Measurements from ENCODE around the gene ASXL2. TPM values are rescaled to one million over a fixed set of nuclear protein-coding genes. Genes with fewer than 3 reads are reported as not detected.

ASXL2 gene
- total and polyA plus RNA-seq, 7 donors, result 2.3 to 19.4 (median 17.5) TPM

DNA sequence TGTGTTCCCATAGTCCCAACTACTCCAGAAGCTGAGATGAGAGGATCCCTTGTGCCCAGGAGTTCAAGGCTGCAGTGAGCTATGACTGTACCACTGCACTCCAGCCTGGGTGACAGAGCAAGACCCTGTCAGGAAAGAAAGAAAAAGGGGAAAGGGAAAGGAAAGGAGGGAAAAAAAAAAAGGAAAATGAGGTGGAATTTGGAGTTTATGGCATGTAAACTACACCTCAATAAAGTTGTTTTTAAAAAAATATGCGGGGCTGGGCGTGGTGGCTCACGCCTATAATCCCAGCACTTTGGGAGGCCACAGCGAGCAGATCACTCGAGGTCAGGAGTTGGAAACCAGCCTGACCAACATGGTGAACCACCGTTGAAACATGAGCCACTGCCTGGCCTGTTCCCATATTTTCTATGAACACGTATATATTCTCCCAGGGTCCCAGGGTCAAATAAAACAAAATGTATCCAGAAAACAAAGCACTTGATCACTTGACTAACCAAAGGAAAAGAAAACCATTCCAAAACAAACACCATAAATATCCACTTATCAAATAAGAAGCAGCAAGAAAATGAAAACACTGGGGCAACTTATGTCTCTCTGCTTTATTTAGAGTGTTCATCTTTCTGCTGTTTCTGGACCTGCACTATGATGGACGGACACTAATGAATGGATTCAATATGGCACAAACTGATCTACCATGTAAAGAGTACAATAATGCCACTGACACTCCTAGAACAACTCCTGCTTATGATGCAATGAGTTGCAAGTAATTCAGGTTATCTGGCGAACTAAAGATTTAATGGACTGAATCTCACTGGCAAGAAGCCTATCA is 56.8 kb downstream of the ASXL2 start:
- Histone ChIP-seq H3K36me3 (ENCODE audit: insufficient read depth in 1 of 2, low read depth in 1 of 2) (no peaks in the 10 kb centered on the region), H3K9me3 (no peaks in the 10 kb centered on the region), H3K4me3 (no peak overlapping the region), H3K27ac (no peak overlapping the region), H3K4me1 (peaks cover 2% of the 10 kb centered on the region), H3K27me3 (ENCODE audit: insufficient read depth in 3 of 3, low read length in 2 of 3) (no peaks in the 10 kb centered on the region)
- ATAC-seq, result no peak
- intact Hi-C loops (cut with DNase I), result no loop called here
- TF ChIP-seq, protein P1, sequence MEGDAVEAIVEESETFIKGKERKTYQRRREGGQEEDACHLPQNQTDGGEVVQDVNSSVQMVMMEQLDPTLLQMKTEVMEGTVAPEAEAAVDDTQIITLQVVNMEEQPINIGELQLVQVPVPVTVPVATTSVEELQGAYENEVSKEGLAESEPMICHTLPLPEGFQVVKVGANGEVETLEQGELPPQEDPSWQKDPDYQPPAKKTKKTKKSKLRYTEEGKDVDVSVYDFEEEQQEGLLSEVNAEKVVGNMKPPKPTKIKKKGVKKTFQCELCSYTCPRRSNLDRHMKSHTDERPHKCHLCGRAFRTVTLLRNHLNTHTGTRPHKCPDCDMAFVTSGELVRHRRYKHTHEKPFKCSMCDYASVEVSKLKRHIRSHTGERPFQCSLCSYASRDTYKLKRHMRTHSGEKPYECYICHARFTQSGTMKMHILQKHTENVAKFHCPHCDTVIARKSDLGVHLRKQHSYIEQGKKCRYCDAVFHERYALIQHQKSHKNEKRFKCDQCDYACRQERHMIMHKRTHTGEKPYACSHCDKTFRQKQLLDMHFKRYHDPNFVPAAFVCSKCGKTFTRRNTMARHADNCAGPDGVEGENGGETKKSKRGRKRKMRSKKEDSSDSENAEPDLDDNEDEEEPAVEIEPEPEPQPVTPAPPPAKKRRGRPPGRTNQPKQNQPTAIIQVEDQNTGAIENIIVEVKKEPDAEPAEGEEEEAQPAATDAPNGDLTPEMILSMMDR (IDR thresholded peaks at IDR 0.05), result no peak
- 81 to 86% (median 84%) methylated on average over 9 of the region's 9 CpGs for WGBS, 3 donors
- no peak for DNase-seq

GRCh38 chr2:25819597-25820039 is 58.7 kb downstream of the ASXL2 start:
- ATAC-seq (no peak), DNase-seq (no peak)
- Histone ChIP-seq H3K36me3 (ENCODE audit: insufficient read depth in 1 of 2, low read depth in 1 of 2) (no peaks in the 10 kb centered on the region), H3K9me3 (no peaks in the 10 kb centered on the region), H3K4me1 (no peaks in the 10 kb centered on the region), H3K27me3 (ENCODE audit: insufficient read depth in 3 of 3, low read length in 2 of 3) (no peaks in the 10 kb centered on the region), H3K4me3 (no peak overlapping the region), H3K27ac (no peak overlapping the region)
- intact Hi-C loops (cut with DNase I), result no loop called here
- TF ChIP-seq, protein P1 (IDR thresholded peaks at IDR 0.05), result no peak

GRCh38 chr2:25817630-25818029 is 60.7 kb downstream of the ASXL2 start:
- TF ChIP-seq, protein P1 (IDR thresholded peaks at IDR 0.05), result no peak
- ATAC-seq, result no peak
- intact Hi-C loops (cut with DNase I), result no loop called here
- H3K9me3 ChIP-seq, result no peaks in the 10 kb centered on the region
- H3K4me3 ChIP-seq, result no peak overlapping the region
- H3K27me3 ChIP-seq (ENCODE audit: insufficient read depth in 3 of 3, low read length in 2 of 3), result no peaks in the 10 kb centered on the region
- no peaks in the 10 kb centered on the region for H3K36me3 ChIP-seq (ENCODE audit: insufficient read depth in 1 of 2, low read depth in 1 of 2)
- H3K27ac ChIP-seq, result no peak overlapping the region
- DNase-seq, result no peak
- H3K4me1 ChIP-seq, result peaks cover 6% of the 10 kb centered on the region

DNA sequence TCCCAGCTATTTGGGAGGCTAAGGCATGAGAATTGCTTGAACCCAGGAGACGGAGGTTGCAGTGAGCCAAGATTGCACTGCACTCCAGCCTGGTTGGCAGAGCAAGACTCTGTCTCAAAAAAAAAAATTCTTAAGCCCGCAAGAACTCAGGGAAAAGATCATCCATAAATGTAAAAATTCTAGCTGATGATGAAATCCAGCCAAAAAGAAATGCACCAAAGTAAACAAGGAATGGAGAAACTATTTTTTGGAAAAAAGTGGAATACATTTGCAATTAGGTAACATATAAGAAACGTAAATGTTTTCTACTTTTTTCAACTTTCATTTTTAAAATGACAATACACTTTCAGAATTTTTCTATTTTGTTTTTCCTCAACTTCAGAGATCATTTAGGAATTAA is 61.3 kb downstream of the ASXL2 start:
- Histone ChIP-seq H3K36me3 (ENCODE audit: insufficient read depth in 1 of 2, low read depth in 1 of 2) (no peaks in the 10 kb centered on the region), H3K4me3 (no peak overlapping the region), H3K27me3 (ENCODE audit: insufficient read depth in 3 of 3, low read length in 2 of 3) (no peaks in the 10 kb centered on the region), H3K27ac (no peak overlapping the region), H3K9me3 (no peaks in the 10 kb centered on the region), H3K4me1 (peaks cover 7% of the 10 kb centered on the region)
- TF ChIP-seq, protein P1 (IDR thresholded peaks at IDR 0.05), result no peak
- DNase-seq, result no peak
- ATAC-seq, result no peak
- 85 to 88% (median 88%) methylated on average over 3 of the region's 3 CpGs for WGBS, 3 donors
- intact Hi-C loops (cut with DNase I), result no loop called here

DNA sequence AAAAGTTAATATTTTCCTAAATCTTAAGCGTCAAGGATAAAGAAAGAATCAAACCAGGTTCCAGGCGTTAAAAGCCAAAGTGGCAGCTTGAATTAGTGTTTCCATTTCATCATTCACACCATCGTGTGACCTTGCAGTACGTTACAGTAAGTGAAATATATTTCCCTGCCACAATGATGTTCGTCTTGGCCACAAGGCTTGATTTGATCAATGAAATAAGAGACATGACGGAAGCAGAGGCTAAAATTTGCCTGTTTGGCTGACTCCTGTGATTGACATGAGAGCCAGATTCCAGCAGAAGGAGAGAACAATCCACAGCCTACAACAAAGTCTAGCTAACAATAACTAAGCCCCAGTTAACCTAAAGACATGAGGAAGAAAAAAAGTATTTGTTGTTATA is 62.0 kb downstream of the ASXL2 start:
- peaks cover 7% of the 10 kb centered on the region for H3K4me1 ChIP-seq
- 58 to 70% (median 68%) methylated on average over 6 of the region's 6 CpGs for WGBS, 3 donors
- no peaks in the 10 kb centered on the region for H3K36me3 ChIP-seq (ENCODE audit: insufficient read depth in 1 of 2, low read depth in 1 of 2)
- DNase-seq, result no peak
- no peak overlapping the region for H3K4me3 ChIP-seq
- H3K9me3 ChIP-seq, result no peaks in the 10 kb centered on the region
- no peaks in the 10 kb centered on the region for H3K27me3 ChIP-seq (ENCODE audit: insufficient read depth in 3 of 3, low read length in 2 of 3)
- H3K27ac ChIP-seq, result no peak overlapping the region
- intact Hi-C loops (cut with DNase I), result no loop called here
- ATAC-seq, result no peak
- TF ChIP-seq, protein P1 (IDR thresholded peaks at IDR 0.05), result no peak

All from psoas muscle (tissue), 8 donors.